AG04449 (cell line): ENCODE results near the gene SCN5A.

Experiments used
- CTCF ChIA-PET: fragments of 350-600 bp; formaldehyde crosslinking; extraction: SDS; loops from one replicate; lab custom pipeline; 2021; ENCODE audit warnings: antibody characterized with exemption; lab: Yijun Ruan, JAX
- POLR2A ChIA-PET: fragments of 400-600, 350-600 bp; formaldehyde crosslinking; extraction: SDS; loops from one replicate; lab custom pipeline; 2020; ENCODE audit warnings: antibody characterized with exemption, inconsistent platforms; lab: Yijun Ruan, JAX
- DNase-seq: peaks from one replicate; pipeline ENCODE4 v3.0.0-alpha.2; 2010; ENCODE audit warnings: low read depth, low spot score
- H3K4me3 ChIP-seq: 2 replicates; pipeline ENCODE4 v1.5.1; 2011; ENCODE audit warnings: low read depth, mild to moderate bottlenecking, control low read depth, low read length
- TF ChIP-seq, protein P1 (sequence below): IDR thresholded peaks from one replicate; pipeline ENCODE4 v1.5.1; 2011; ENCODE audit warnings: mild to moderate bottlenecking, moderate library complexity, low read length, control low read depth, inconsistent platforms; ENCODE audit not compliant: insufficient read depth; ENCODE audit errors: missing control alignments

The SCN5A gene

DNA sequence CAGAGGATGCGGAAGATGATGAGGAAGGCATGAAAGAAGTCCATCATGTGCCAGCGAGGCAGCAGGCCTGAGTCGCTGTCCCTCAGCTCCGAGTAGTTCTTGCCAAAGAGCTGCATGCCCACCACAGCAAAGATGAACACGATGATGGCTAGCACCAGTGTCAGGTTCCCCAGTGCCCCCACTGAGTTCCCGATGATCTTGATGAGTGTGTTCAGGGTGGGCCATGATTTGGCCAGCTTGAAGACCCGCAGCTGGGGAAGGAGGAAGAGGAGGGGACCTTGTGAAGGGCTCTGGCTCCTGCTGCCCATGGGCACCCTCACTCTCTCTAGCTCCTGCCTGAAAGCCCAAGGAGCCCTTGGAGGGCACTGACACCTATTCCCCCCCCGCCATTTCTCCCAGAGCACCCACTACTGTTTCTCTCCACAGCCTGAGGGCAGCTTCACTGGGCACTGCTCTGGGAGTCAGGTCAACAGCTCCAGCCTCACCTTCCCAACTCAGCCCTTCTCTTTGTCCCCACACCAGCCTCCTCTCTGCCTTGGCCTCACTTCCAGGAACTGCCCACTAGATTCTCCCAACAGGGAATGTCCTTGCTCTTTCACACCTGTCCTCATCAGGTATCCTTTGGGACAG lies 63.6 kb downstream of the SCN5A start:
- CTCF ChIA-PET = no interaction called here
- H3K4me3 ChIP-seq = no peak overlapping the region

DNA sequence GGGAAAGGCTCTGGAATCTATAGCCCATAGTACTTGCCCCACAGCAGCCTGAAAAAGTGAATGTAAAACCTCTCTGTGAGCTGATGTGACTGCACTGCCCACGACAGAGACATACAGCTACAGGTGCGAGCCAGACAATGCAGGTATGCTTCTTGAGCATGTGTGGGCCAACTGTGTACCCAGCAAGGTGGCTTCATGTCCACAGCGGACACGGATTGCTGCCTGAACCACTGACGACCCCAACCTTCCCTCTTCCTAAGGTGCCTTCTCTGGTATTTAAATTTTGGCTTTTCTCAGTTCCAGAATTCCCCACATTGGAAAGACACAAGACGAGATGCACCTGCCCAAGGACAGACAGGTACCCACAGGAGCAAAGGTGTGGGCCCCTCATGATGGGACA lies 65.8 kb downstream of the SCN5A start:
- TF ChIP-seq, protein P1, sequence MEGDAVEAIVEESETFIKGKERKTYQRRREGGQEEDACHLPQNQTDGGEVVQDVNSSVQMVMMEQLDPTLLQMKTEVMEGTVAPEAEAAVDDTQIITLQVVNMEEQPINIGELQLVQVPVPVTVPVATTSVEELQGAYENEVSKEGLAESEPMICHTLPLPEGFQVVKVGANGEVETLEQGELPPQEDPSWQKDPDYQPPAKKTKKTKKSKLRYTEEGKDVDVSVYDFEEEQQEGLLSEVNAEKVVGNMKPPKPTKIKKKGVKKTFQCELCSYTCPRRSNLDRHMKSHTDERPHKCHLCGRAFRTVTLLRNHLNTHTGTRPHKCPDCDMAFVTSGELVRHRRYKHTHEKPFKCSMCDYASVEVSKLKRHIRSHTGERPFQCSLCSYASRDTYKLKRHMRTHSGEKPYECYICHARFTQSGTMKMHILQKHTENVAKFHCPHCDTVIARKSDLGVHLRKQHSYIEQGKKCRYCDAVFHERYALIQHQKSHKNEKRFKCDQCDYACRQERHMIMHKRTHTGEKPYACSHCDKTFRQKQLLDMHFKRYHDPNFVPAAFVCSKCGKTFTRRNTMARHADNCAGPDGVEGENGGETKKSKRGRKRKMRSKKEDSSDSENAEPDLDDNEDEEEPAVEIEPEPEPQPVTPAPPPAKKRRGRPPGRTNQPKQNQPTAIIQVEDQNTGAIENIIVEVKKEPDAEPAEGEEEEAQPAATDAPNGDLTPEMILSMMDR = no peak
- H3K4me3 ChIP-seq = no peak overlapping the region
- POLR2A ChIA-PET = no interaction called here
- no peak for DNase-seq
- CTCF ChIA-PET = no interaction called here

More for the DNA sequence above, 63.6 kb downstream of the SCN5A start:
- no peak for DNase-seq
- TF ChIP-seq, protein P1 = no peak
- POLR2A ChIA-PET = no interaction called here

DNA sequence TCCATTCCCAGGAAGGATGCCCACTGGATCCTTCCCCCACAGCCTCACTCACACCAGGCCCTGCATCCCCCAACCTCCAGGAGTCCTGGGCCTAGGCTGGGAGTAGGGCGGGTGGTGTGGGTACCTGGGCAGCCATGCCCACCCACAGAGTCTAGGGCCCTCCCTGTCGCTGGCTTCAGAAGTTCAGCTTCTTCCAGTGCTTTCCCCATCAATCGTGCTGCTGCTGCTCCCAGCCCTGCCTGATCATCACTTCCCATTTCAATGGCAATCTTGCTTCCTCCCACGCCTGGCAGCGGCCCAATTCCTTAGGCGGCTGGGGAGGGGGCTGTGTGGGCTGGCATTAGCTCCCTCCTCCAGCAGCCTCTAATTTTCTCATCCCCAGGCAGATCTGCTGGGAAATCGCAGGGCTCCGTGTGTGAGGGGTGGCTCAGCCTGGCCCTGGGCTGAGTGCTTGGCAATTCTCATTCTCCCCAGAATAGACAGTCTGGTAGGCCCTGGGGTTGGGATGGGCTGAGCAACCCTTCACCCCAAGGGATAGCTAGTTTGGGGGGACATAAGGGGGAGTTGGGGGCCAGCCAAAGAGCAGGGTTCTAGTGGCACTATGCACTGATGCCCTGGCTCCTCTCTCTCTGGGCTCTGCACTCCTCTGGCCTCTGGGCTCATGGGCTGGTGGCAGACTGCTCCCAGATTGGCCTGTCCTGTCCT lies 66.4 kb downstream of the SCN5A start:
- ChIA-PET CTCF (no interaction called here), POLR2A (no interaction called here)
- no peak for DNase-seq
- no peak overlapping the region for H3K4me3 ChIP-seq
- TF ChIP-seq, protein P1 = no peak

DNA sequence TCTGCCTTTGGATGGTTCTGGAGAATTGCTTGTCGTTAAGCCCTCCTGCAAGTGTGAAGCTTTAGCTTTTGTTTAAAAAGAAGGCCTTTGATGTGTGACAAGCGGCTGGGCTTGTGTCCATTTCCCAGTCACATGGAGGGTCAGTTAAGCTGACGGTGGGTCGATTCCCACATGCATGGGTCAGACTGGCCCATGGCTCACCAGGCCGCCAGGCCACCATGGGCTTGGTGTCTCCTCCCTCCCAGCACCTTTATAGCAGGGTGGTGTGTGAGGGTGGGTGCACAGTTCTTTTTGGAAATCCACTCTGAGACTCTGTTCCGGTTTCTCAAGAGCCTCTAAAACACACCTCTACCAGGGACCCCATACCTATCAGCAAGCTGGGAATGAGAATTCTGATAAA lies 67.2 kb downstream of the SCN5A start:
- TF ChIP-seq, protein P1 = no peak
- no peak overlapping the region for H3K4me3 ChIP-seq
- CTCF ChIA-PET = no interaction called here
- no peak for DNase-seq
- POLR2A ChIA-PET = no interaction called here

DNA sequence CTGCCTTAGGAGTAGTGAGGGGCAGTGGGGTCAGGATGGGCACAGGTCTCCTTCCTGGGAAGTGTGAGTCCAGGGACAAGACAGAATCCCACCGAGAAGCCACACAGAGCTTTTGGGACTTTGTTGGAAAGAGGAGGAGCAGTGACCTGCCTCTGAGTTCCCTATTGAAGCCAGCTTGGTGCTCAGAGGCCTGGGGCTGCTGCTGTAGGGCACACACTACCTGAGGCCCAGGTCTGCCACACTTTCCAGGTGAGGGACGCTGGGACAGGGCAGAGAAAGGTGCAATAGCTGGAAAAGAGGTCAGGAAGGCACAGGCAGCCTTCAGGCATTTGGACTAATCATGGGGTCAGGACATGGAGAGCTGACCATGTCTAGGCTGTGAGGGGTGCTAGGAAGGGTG lies 67.7 kb downstream of the SCN5A start:
- ChIA-PET POLR2A (no interaction called here), CTCF (no interaction called here)
- DNase-seq = no peak
- TF ChIP-seq, protein P1 = no peak
- no peak overlapping the region for H3K4me3 ChIP-seq
